ENCODE measurements around the gene ARGFX.
A peak's percentile ranks its signal among the peaks of the same experiment; 100 is the strongest.

GRCh38 chr3:121545574-121546455 is 21.9 kb upstream of the ARGFX start, which contains the start of gene POLQ:
- TF ChIP-seq CTCF (conservative IDR thresholded peaks at IDR 0.05) (no peak), ZFX (IDR thresholded peaks at IDR 0.05) (peak; percentile 98)

Data from C4-2B (cell line).